DND-41 (cell line): Measurements from ENCODE around the gene ZFYVE28.

Experiments
- CTCF ChIP-seq: IDR thresholded peaks from 2 replicates; pipeline ENCODE4 v1.5.1; 2012; ENCODE audit warnings: borderline replicate concordance, low read length, moderate library complexity, mild to moderate bottlenecking; ENCODE audit not compliant: poor library complexity, severe bottlenecking; ENCODE audit errors: extremely low read depth
- EZH2 ChIP-seq: IDR thresholded peaks from 3 replicates; pipeline ENCODE4 v1.6.1; 2012; ENCODE audit warnings: borderline replicate concordance, low read depth, mild to moderate bottlenecking, moderate library complexity, low read length, inconsistent platforms; ENCODE audit not compliant: severe bottlenecking

GRCh38 chr4:2348786-2349185 lies 69.7 kb downstream of the ZFYVE28 start:
- TF ChIP-seq CTCF = no peak
- TF ChIP-seq EZH2 = no peak
